NCI-H2029 (cell line): ENCODE measurements around the gene SLC25A33.

Source experiments
- DNase-seq: peaks from one replicate; lab custom pipeline; 2025; lab: John Stamatoyannopoulos, UW

The SLC25A33 gene

GRCh38 chr1:9601942-9602793 lies 62.9 kb downstream of the SLC25A33 start:
- no peak for DNase-seq

- no peak for DNase-seq
Observed at GRCh38 chr1:9602794-9603167, 63.5 kb downstream of the SLC25A33 start.

DNA sequence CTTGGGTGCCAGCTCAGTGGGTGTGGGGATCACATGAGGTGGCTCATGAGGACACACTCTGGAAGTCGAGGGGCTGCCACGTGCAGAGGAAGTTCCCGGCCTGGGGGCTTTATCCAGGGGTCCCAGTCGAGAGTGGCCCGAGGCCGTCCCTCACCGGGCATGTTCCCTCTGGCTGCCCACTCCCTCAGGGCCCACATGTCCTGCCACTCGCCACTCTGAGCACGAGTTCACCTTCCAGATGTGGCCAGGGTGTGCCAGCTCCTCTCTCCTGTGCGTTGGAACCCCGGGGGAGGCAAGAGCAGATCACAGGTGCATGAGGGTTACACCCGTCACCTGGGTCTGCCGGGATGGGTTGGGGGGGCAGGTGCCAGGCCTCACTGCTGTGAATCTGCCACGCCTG lies 64.0 kb downstream of the SLC25A33 start:
- DNase-seq = no peak

DNA sequence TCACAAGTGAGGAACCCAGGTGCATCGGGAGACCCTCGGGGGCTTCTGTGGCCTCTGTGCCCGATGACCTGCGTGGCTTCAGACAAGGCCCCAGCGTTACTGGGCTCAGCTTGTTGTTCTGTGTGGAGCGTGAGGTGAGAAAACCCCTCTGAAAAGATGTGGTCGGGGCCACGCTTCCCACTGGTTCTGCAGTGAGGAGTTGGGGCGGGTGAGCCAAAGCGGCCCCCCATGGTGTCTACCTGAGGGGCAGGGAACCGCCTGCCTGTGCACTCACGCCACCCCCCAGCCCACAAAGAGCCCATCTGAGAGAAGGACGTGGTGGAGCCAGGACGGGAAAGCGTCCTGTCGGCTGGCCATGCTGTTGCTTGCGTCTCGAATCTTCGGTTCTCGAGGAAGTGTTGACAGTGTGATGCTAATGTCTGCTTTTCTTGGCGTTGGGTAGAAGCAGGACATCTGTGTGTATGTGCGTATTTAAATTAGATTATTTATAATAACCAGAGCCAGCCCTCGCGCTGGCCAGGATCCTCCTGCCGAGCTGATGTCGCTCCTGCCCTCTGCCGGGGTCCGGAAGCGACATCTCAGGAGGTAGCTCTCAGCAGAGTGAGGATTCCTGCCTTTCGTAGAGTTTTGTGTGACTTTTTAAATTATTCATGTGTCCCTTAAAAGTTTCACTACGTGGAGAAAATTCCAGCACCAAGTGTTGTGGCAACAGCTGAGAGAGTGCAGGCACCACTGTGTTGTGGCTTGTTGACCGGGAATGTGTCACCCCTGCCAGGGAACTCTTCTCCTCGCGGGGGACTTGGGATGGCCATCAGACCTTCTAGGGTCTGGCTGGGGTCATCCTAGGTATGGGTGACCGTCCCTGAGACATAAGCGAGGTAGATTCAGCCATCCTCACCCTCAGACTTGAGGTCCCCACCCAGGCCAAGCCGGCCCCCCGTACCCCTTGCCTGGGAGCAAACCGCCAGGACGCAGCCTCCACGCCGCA lies 64.8 kb downstream of the SLC25A33 start:
- no peak for DNase-seq

DNA sequence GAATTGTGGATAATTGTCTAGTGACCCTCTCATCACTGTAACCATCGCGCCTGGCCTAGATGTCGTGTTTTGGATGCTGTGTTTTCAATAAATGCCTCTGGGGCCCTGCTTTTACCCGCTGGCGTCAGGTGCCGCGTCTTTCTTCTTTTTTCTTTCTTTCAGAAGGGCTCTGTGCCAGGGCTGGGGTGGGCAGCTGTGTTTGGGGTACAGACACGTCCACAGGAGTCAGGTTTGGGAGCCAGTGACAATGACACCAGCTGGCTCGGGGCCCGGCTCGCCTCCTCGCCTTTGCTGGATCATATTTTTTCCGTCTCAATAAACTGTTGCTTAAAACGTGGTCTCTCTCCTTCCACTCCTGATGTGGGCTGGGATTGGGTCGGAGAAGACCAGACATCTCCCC lies 65.6 kb downstream of the SLC25A33 start:
- no peak for DNase-seq

DNA sequence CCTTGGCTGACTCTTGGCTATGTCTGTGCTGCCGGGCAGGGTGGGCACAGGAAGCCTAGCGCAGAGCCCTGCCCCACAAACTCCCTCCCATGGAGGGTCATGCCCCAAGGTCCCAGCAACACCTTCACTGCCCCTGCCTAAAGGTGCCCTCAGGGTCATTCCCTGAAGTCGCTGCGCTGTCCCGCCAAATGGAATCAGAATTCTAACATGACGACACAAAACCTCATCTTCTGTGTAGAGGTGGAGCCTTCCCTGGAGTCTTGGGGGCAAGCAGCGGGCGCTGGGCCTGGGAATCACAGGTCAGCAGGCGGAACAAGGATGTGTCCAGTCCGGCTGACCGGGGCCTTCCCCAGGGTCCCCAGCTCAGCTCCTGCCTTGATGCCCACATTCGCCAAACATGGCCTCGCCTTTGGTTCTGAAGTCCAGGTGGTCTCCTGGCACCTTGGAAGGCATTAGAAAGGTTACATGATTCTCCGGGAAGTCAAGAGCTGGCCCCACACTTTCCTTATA lies 66.7 kb downstream of the SLC25A33 start:
- DNase-seq = no peak

DNA sequence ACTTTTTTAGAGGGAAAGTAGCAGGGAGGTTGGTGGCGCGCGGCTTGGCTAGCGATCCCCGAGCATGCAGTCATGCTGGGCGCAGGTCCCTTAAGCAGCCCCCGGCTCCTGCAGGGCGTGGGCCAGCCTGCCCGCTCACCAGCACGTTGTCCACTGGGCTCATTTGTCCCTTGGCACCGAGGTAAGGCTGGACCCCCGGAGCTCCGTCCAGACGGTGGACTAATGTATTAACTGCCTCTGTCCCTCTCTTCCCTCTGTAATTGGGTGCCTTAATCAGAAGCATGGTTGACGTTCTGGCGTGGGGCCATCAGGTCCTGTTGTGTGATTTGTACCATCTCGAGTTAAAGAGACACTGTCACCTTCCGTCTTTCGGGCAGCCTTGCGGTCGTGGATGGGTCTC lies 67.2 kb downstream of the SLC25A33 start:
- DNase-seq = no peak

GRCh38 chr1:9606948-9607347 lies 67.7 kb downstream of the SLC25A33 start:
- no peak for DNase-seq

- no peak for DNase-seq
Observed at GRCh38 chr1:9607352-9607751, 68.1 kb downstream of the SLC25A33 start.

- no peak for DNase-seq
Observed at GRCh38 chr1:9609998-9610397, 70.7 kb downstream of the SLC25A33 start.

- no peak for DNase-seq
Observed at GRCh38 chr1:9610548-9610947, 71.3 kb downstream of the SLC25A33 start.

DNA sequence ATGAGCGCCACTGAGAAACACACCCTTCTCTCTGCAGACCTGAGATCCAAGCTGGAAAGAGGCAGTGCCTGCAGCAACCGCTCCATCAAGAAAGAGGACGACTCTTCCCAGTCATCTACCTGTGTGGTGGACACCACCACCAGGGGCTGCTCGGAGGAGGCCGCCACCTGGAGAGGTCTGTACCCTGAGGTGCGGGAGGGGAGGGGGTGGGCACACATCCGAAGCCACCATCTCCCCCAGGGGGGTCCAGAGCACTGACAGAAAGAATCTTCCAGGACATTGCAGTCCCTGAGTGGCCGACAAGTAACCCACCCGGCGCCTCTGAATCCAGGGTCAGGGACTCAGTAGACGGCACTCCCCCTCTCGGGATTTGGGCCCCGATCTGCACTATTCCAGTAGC lies 72.5 kb downstream of the SLC25A33 start:
- no peak for DNase-seq

GRCh38 chr1:9612162-9612845 lies 73.0 kb downstream of the SLC25A33 start:
- DNase-seq = no peak

GRCh38 chr1:9612871-9613624 lies 73.8 kb downstream of the SLC25A33 start:
- no peak for DNase-seq

DNA sequence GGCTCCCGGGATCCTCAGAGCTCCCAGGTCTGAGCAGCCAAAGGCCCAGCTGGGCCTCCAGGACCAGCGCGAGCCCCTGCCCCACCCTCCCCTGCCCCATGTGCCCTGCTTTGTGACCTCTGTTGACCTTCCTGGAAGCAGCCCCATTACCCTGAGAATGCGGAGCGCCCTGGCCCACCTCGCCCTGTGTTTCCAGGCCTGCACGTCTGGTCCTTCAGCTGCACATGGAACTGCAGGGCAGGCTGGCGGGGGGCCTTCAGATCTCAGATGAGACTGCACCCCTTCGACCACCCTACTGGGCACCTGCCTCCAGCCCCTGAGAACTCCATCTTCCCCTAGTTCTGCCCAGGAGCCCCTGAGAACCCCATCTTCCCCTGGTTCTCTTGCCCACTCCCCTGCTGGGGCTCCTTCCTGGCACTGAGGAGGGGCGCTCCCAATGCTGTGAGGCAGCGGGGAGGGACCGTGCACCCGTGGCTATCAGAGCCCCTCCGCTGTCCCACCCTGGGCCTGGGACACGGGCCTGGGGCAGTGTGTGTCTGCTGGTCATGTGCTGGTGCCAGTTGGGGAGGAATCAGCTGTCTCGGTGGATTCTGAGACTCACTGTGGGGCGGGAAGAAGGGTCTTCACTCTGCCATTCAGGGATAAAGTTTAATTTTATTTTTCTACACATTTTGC lies 74.5 kb downstream of the SLC25A33 start:
- DNase-seq = no peak

GRCh38 chr1:9615316-9616063 lies 76.2 kb downstream of the SLC25A33 start:
- peak; percentile 4 for DNase-seq

DNA sequence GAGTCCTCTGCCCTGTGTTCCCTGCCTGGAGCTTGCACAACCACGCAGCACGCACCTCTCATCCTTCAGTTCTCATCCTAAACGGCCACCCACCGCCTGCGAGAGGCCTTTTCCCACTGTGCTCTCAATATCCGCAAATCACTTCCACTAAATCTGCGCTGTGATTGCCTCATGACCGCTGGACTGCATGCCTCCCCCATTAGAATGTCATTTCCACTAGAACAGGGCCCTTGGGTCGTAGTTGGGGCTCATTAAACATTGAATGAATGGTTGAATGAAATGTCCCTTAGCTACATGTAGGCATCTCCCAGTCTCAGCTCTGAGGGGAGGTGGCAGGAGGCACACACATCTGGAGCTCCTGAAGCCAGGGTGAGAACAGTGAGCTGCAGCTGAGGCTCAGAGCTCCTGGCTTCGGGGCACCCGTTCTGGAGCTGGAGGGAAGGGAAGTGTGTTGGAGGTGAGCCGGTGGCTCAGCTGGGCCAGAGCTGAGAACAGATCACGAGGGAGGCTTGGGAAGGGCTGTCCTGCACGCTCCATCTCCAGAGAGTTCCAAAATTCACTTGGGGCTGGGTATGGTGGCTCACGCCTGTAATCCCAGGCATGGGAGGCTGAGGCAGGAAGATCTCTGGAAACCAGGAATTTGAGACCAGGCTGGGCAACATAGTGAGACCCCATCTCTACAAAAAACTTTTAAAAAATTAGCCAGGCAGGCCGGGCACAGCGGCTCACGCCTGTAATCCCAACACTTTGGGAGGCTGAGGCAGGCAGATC lies 79.8 kb downstream of the SLC25A33 start:
- no peak for DNase-seq

GRCh38 chr1:9621032-9621431 lies 81.8 kb downstream of the SLC25A33 start:
- no peak for DNase-seq

- no peak for DNase-seq
Observed at GRCh38 chr1:9624081-9624480, 84.8 kb downstream of the SLC25A33 start.
